NCI-H510A treated with DMSO at 0.1 percent for 48 hours (cell line): ENCODE data around the gene FOXD4L5.
"Not testable (repeated sequence)": the region's sequence is repeated elsewhere in the genome, so short reads cannot be mapped to it uniquely, and the experiment has no call there.

ENCODE experiments used
- DNase-seq: peaks from one replicate; lab custom pipeline; 2025; lab: John Stamatoyannopoulos, UW

The FOXD4L5 gene

DNA sequence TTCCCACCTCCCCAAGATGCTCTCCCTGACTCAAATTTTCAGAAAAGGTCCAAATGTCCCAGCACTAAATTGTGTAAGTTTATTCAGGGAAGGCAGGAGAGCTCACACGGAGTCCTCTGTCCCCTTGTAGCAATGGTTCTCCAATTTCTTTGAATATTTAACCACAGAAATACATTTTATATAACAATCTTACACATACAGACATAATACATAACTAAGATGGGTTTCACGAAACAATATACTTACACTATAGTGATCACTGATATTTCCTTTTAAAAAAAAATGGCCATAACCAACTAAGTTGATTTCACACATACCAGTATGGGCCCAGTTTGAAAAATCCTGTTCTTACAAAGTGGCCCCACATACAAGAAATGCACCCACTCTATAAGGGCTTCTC, at the start of gene FOXD4L5:
TSS of gene FOXD4L5 (minus strand) at position 101 of the 400 bp plus-strand sequence. CDS start 832 bp downstream, outside the sequence.
- DNase-seq = not testable (repeated sequence)

DNA sequence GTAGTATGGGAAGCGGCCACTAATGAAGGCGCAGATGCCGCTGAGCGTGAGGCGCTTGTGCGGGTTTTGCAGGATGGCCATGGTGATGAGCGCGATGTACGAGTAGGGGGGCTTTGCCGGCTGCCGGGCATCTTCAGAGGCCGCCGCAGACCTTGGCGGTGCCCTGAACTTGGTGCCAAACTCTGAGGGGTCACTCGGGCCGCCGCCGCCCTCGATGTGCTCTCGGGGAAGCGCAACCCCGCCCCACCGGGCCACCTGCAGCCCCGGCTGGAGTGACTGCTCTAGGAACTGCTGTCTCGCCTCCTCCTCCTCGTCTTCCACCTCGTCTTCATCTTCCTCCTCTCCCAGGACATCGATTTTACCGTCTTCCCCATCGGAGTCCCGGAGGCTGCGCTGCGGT, 1.1 kb downstream of the FOXD4L5 start:
- not testable (repeated sequence) for DNase-seq

DNA sequence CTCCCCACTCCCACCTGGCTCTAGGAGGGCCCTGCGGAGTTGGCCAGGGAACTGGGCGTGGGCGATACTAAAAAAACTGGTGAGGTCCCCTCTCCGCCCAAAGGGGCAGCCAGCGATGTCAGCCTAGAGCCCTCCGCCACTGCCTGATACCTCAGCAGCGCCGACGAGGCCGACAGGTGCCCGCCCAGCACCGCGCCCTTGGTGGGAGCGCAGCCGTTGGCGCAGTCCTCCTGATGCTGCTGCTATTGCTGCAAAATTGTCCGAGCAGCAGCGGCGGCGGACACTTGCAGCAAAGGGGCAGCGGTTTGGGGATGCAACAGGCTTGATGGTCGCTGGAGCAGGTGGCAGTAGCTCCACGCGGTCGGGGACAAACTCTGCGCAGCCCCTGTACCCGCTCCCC, 2.0 kb downstream of the FOXD4L5 start:
- not testable (repeated sequence) for DNase-seq
